Measurements from ENCODE around the gene LRFN3. TPM values are rescaled to one million over a fixed set of nuclear protein-coding genes. Genes with fewer than 3 reads are reported as not detected.

LRFN3 gene
- total RNA-seq, 4 donors from 2014 or later = 12.1 to 48.6 (median 16.6) TPM

DNA sequence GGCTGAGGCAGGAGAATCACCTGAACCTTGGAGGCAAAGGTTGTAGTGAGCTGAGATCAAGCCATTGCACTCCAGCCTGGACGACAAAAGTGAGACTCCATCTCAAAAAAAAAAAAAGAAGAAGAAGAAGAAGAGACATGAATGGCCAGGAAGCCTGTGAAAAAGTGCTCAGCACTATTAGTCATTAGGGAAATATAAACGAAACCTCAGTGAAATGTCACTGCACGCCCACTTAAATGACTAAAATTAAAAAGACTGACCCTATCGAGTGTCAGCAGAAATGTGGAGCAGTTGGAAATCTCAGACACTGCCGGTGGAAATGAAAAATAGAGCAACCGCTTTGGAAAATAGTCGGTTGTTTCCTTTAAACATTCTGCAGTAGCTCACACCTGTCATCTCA lies 22.6 kb upstream of the LRFN3 start:
- H3K4me3 ChIP-seq = no peak overlapping the region
- no peaks in the 10 kb centered on the region for H3K36me3 ChIP-seq
- no peaks in the 10 kb centered on the region for H3K4me1 ChIP-seq
- no peak overlapping the region for H3K27ac ChIP-seq
- in situ Hi-C loops (cut with MboI; ENCODE audit: low pct_ligation_motif_present in 1 of 4, low pct_unique_long_range_greater_than_20kb in 1 of 4, low sequenced_read_pairs in 3 of 4) = no loop called here
- intact Hi-C loops (cut with DNase I; ENCODE audit: low total_unique reads) = no loop called here
- no peak for DNase-seq
- WGBS, 2 donors (ENCODE audit: low coverage in 1 of 2) = 36 to 45% methylated on average over 6 to 7 of the region's 7 CpGs
- TF ChIP-seq POLR2AphosphoS5 (IDR thresholded peaks at IDR 0.05) = no peak
- TF ChIP-seq POLR2A (IDR thresholded peaks at IDR 0.05) = no peak
- TF ChIP-seq, protein P1, sequence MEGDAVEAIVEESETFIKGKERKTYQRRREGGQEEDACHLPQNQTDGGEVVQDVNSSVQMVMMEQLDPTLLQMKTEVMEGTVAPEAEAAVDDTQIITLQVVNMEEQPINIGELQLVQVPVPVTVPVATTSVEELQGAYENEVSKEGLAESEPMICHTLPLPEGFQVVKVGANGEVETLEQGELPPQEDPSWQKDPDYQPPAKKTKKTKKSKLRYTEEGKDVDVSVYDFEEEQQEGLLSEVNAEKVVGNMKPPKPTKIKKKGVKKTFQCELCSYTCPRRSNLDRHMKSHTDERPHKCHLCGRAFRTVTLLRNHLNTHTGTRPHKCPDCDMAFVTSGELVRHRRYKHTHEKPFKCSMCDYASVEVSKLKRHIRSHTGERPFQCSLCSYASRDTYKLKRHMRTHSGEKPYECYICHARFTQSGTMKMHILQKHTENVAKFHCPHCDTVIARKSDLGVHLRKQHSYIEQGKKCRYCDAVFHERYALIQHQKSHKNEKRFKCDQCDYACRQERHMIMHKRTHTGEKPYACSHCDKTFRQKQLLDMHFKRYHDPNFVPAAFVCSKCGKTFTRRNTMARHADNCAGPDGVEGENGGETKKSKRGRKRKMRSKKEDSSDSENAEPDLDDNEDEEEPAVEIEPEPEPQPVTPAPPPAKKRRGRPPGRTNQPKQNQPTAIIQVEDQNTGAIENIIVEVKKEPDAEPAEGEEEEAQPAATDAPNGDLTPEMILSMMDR (IDR thresholded peaks at IDR 0.05) = no peak
- no peak for TF ChIP-seq EP300 (IDR thresholded peaks at IDR 0.05; ENCODE audit: low read depth)
- no peaks in the 10 kb centered on the region for H3K27me3 ChIP-seq
- H3K9me3 ChIP-seq = no peaks in the 10 kb centered on the region

DNA sequence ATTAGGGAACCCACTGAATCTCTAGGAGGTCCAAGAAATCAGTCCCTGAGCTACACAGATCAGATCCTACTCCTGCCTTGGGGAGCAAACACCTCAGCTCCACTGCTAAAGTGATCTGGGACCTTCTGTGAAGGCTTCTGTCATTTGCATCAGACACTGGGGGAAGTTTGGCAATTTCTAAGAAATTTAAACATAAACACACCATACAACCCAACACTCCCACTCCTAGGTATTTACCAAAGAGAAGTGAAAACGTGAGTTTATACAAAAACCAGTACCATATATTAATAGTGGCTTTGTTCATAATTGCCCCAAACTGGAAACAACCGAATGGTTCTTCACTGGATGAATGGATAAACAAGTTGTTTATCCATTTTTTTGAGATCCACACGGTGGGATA lies 20.7 kb upstream of the LRFN3 start:
- Histone ChIP-seq H3K36me3 (no peaks in the 10 kb centered on the region), H3K4me1 (no peaks in the 10 kb centered on the region), H3K27me3 (no peaks in the 10 kb centered on the region), H3K4me3 (no peak overlapping the region), H3K27ac (no peak overlapping the region), H3K9me3 (no peaks in the 10 kb centered on the region)
- in situ Hi-C loops (cut with MboI; ENCODE audit: low pct_ligation_motif_present in 1 of 4, low pct_unique_long_range_greater_than_20kb in 1 of 4, low sequenced_read_pairs in 3 of 4) (no loop called here), intact Hi-C loops (cut with DNase I; ENCODE audit: low total_unique reads) (no loop called here)
- WGBS, 2 donors (ENCODE audit: low coverage in 1 of 2) = 37 to 50% methylated on average over 1 to 3 of the region's 3 CpGs
- TF ChIP-seq POLR2AphosphoS5 (IDR thresholded peaks at IDR 0.05) = no peak
- TF ChIP-seq POLR2A (IDR thresholded peaks at IDR 0.05) = no peak
- no peak for TF ChIP-seq EP300 (IDR thresholded peaks at IDR 0.05; ENCODE audit: low read depth)
- TF ChIP-seq, protein P1 (IDR thresholded peaks at IDR 0.05) = no peak
- DNase-seq = no peak

DNA sequence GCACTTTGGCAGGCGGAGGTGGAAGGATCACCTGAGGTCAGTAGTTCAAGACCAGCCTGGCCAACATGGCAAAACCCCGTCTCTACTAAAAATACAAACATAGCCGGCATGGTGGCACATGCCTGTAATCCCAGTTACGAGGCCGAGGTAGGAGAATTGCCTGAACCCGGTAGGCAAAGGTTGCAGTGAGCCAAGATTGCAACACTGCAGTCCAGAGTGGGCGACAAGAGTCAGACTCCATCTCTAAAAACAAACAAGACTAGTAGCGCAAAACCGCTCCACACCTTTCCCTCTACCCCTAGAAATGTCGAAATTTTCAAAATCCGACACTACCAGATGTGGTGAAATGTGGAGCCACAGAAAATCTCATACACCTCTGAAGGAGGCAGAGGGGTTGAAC lies 16.9 kb upstream of the LRFN3 start:
- 91% methylated on average over 11 of the region's 11 CpGs; no CpG with 5 or more reads in 1 of the 2 donors for WGBS, 2 donors (ENCODE audit: low coverage in 1 of 2)
- Histone ChIP-seq H3K4me1 (no peaks in the 10 kb centered on the region), H3K9me3 (no peaks in the 10 kb centered on the region), H3K4me3 (no peak overlapping the region), H3K36me3 (no peaks in the 10 kb centered on the region), H3K27me3 (no peaks in the 10 kb centered on the region), H3K27ac (no peak overlapping the region)
- in situ Hi-C loops (cut with MboI; ENCODE audit: low pct_ligation_motif_present in 1 of 4, low pct_unique_long_range_greater_than_20kb in 1 of 4, low sequenced_read_pairs in 3 of 4) (no loop called here), intact Hi-C loops (cut with DNase I; ENCODE audit: low total_unique reads) (no loop called here)
- TF ChIP-seq, protein P1 (IDR thresholded peaks at IDR 0.05) = no peak
- no peak for TF ChIP-seq POLR2AphosphoS5 (IDR thresholded peaks at IDR 0.05)
- no peak for TF ChIP-seq EP300 (IDR thresholded peaks at IDR 0.05; ENCODE audit: low read depth)
- no peak for TF ChIP-seq POLR2A (IDR thresholded peaks at IDR 0.05)
- DNase-seq = no peak

DNA sequence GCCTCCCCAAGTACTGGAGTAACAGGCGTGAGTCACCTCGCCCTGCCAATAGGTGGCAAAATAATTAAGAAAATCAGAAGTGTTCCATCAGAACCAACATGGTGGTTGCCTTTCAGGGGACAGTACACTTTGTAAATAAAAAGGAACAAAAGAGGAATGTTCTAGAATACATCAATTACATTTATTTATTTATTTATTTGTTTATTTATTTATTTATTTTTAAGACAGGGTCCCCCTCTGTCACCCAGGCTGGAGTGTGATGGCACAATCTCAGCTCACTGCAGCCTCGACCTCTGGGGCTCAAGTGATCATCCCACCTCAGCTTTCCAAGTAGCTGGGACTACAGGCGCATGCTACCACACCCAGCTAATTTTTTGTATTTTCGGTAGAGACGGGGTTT lies 15.2 kb upstream of the LRFN3 start:
- no peak for DNase-seq
- no peaks in the 10 kb centered on the region for H3K9me3 ChIP-seq
- no peak overlapping the region for H3K27ac ChIP-seq
- H3K36me3 ChIP-seq = no peaks in the 10 kb centered on the region
- no peak overlapping the region for H3K4me3 ChIP-seq
- in situ Hi-C loops (cut with MboI; ENCODE audit: low pct_ligation_motif_present in 1 of 4, low pct_unique_long_range_greater_than_20kb in 1 of 4, low sequenced_read_pairs in 3 of 4) = no loop called here
- no peak for TF ChIP-seq POLR2A (IDR thresholded peaks at IDR 0.05)
- TF ChIP-seq, protein P1 (IDR thresholded peaks at IDR 0.05) = no peak
- TF ChIP-seq POLR2AphosphoS5 (IDR thresholded peaks at IDR 0.05) = no peak
- TF ChIP-seq EP300 (IDR thresholded peaks at IDR 0.05; ENCODE audit: low read depth) = no peak
- H3K27me3 ChIP-seq = peaks cover 2% of the 10 kb centered on the region
- intact Hi-C loops (cut with DNase I; ENCODE audit: low total_unique reads) = no loop called here
- 50 to 71% methylated on average over 6 of the region's 6 CpGs for WGBS, 2 donors (ENCODE audit: low coverage in 1 of 2)
- no peaks in the 10 kb centered on the region for H3K4me1 ChIP-seq

Data from transverse colon (tissue), 4 donors.